PC-9 (cell line): Measurements from ENCODE around the gene LAMA2. TPM values are rescaled to one million over a fixed set of nuclear protein-coding genes. Genes with fewer than 3 reads are reported as not detected.

Experiments
- BruUV-seq: library from RNA; stranded (reverse); fragments of 400-500 nt; replicated peaks from 2 replicates; lab custom pipeline; 2021; lab: Mats Ljungman, UMichigan
- CTCF ChIA-PET: fragments of 300-600 bp; sonication (Branson Sonifier 250); formaldehyde crosslinking; loops from one replicate; lab custom pipeline; 2022; ENCODE audit warnings: antibody characterized with exemption; lab: Charles Lee
- POLR2A ChIA-PET: fragments of 300-600 bp; sonication (Branson Sonifier 250); formaldehyde crosslinking; loops from one replicate; lab custom pipeline; 2022; ENCODE audit warnings: antibody characterized with exemption; ENCODE audit not compliant: unreplicated experiment; lab: Charles Lee
- DNase-seq, 2 experiments: peaks; one replicate each; pipeline versions ENCODE4 v3.0.0 to v3.0.0-alpha.2; 2015 to 2022; ENCODE audit warnings: mixed read lengths in 1 of 2
- H2AFZ ChIP-seq: fragments of 200-600 bp; sonication (generic); 2 replicates; pipeline ENCODE4 v1.8.1; 2017; ENCODE audit warnings: antibody characterized with exemption
- H3F3A ChIP-seq: fragments of 200-600 bp; sonication (generic); 2 replicates; pipeline ENCODE4 v1.8.1; 2017; ENCODE audit warnings: antibody characterized with exemption, mild to moderate bottlenecking, low read depth; ENCODE audit not compliant: insufficient read depth
- H3K27ac ChIP-seq: fragments of 200-600 bp; sonication (generic); 2 replicates; pipeline ENCODE4 v1.6.1; 2016; ENCODE audit warnings: mixed run types
- H3K27me3 ChIP-seq: fragments of 200-600 bp; sonication (generic); 2 replicates; pipeline ENCODE4 v1.6.1; 2016; ENCODE audit warnings: low read depth, mixed run types; ENCODE audit not compliant: insufficient read depth
- H3K36me3 ChIP-seq: fragments of 200-600 bp; sonication (generic); 2 replicates; pipeline ENCODE4 v1.6.1; 2016; ENCODE audit warnings: low read depth, mixed run types
- H3K4me1 ChIP-seq: fragments of 200-600 bp; sonication (generic); replicated peaks from 2 replicates; pipeline ENCODE4 v1.6.1; 2016; ENCODE audit warnings: mixed run types; ENCODE audit not compliant: insufficient read depth
- H3K4me2 ChIP-seq: fragments of 200-600 bp; sonication (generic); 2 replicates; pipeline ENCODE4 v1.6.1; 2017; ENCODE audit warnings: mixed run types
- H3K4me3 ChIP-seq: fragments of 200-600 bp; sonication (generic); 2 replicates; pipeline ENCODE4 v1.6.1; 2016; ENCODE audit warnings: mixed run types
- H3K79me2 ChIP-seq: fragments of 200-600 bp; sonication (generic); 2 replicates; pipeline ENCODE4 v1.6.1; 2017; ENCODE audit warnings: low read depth, mixed run types
- H3K9me2 ChIP-seq: fragments of 200-600 bp; sonication (generic); 2 replicates; pipeline ENCODE4 v1.8.1; 2017; ENCODE audit warnings: mild to moderate bottlenecking; ENCODE audit not compliant: insufficient read depth
- H3K9me3 ChIP-seq: fragments of 200-600 bp; sonication (generic); 2 replicates; pipeline ENCODE4 v1.8.1; 2016; ENCODE audit warnings: low read depth; ENCODE audit not compliant: insufficient read depth
- H4K20me1 ChIP-seq: fragments of 200-600 bp; sonication (generic); 2 replicates; pipeline ENCODE4 v1.8.1; 2017; ENCODE audit not compliant: insufficient read depth
- EZH2 ChIP-seq: fragments of 200-600 bp; sonication (generic); IDR thresholded peaks from 2 replicates; pipeline ENCODE4 v1.8.0; 2017; ENCODE audit warnings: antibody characterized with exemption, low read depth
- intact Hi-C: fragments of 100-400 bp; cut with micrococcal nuclease; formaldehyde crosslinking; loops from one replicate; pipeline ENCODE4 v1.10.0; 2022; ENCODE audit not compliant: unreplicated experiment
- total RNA-seq: library from RNA; stranded (reverse); gene quantifications from 2 replicates; pipeline ENCODE4 v1.2.3, GENCODE V29; 2021
- TF ChIP-seq, protein P1 (sequence below): fragments of 200-600 bp; sonication (generic); conservative IDR thresholded peaks from 2 replicates; pipeline ENCODE4 v1.6.1; 2017; ENCODE audit warnings: mixed run types, antibody characterized with exemption, mild to moderate bottlenecking, moderate library complexity

The LAMA2 gene
- total RNA-seq, 1 experiment from 2014 or later, result 2.8 TPM

- no peak overlapping the region for H3K27ac ChIP-seq
- no TSS peak for BruUV-seq
- no peaks in the 10 kb centered on the region; the same call in 1 of the 2 replicates for H3K9me3 ChIP-seq
- H3K4me1 ChIP-seq, result peaks cover 25% of the 10 kb centered on the region
- peak in 1 of 2 experiments; percentile 57 for DNase-seq
- POLR2A ChIA-PET, result no interaction called here
- no peaks in the 10 kb centered on the region for H3K36me3 ChIP-seq
- intact Hi-C loops, result loop anchor here (1.0 to 10.0 kb wide), 6 partner anchors 76 to 924 kb away; no protein-coding TSS in a partner anchor
- peak overlapping the region; percentile 69 for H3K4me2 ChIP-seq
- CTCF ChIA-PET, result interaction anchor here (0.6 to 1.4 kb wide), 4 partner anchors 9 to 931 kb away, joined by 3 to 6 read pairs (median 4); no protein-coding TSS in a partner anchor
- no peaks in the 10 kb centered on the region for H3K9me2 ChIP-seq
- H2AFZ ChIP-seq, result peak overlapping the region; percentile 49; the same call in 1 of the 2 replicates
- H3F3A ChIP-seq, result peaks cover 9% of the 10 kb centered on the region; the same call in 1 of the 2 replicates
- no peaks in the 10 kb centered on the region for H3K27me3 ChIP-seq
- H3K79me2 ChIP-seq, result no peaks in the 10 kb centered on the region
- TF ChIP-seq, protein P1, sequence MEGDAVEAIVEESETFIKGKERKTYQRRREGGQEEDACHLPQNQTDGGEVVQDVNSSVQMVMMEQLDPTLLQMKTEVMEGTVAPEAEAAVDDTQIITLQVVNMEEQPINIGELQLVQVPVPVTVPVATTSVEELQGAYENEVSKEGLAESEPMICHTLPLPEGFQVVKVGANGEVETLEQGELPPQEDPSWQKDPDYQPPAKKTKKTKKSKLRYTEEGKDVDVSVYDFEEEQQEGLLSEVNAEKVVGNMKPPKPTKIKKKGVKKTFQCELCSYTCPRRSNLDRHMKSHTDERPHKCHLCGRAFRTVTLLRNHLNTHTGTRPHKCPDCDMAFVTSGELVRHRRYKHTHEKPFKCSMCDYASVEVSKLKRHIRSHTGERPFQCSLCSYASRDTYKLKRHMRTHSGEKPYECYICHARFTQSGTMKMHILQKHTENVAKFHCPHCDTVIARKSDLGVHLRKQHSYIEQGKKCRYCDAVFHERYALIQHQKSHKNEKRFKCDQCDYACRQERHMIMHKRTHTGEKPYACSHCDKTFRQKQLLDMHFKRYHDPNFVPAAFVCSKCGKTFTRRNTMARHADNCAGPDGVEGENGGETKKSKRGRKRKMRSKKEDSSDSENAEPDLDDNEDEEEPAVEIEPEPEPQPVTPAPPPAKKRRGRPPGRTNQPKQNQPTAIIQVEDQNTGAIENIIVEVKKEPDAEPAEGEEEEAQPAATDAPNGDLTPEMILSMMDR, result peak; percentile 96
- TF ChIP-seq EZH2, result no peak
- H4K20me1 ChIP-seq, result no peaks in the 10 kb centered on the region
- H3K4me3 ChIP-seq, result peak overlapping the region; percentile 15; the same call in 1 of the 2 replicates
Observed at GRCh38 chr6:129498950-129499842, 616.3 kb downstream of the LAMA2 start.

- no peak overlapping the region for H3K4me3 ChIP-seq
- H3K9me2 ChIP-seq, result no peaks in the 10 kb centered on the region
- no peak overlapping the region for H3K4me2 ChIP-seq
- intact Hi-C loops, result loop anchor here (1.0 to 10.0 kb wide), 6 partner anchors 75 to 925 kb away; no protein-coding TSS in a partner anchor
- DNase-seq, result no peak
- peaks cover 25% of the 10 kb centered on the region for H3K4me1 ChIP-seq
- CTCF ChIA-PET, result interaction anchor here (0.6 to 1.4 kb wide), 3 partner anchors 10 to 522 kb away, joined by 3 to 6 read pairs (median 3); no protein-coding TSS in a partner anchor
- no peak overlapping the region for H2AFZ ChIP-seq
- no peaks in the 10 kb centered on the region for H3K79me2 ChIP-seq
- H3K9me3 ChIP-seq, result no peaks in the 10 kb centered on the region
- no peaks in the 10 kb centered on the region for H3K36me3 ChIP-seq
- no peak overlapping the region for H3K27ac ChIP-seq
- TF ChIP-seq EZH2, result no peak
- TF ChIP-seq, protein P1, result no peak
- BruUV-seq, result no TSS peak
- H3F3A ChIP-seq, result peaks cover 9% of the 10 kb centered on the region; the same call in 1 of the 2 replicates
- no peaks in the 10 kb centered on the region for H4K20me1 ChIP-seq
- POLR2A ChIA-PET, result no interaction called here
- H3K27me3 ChIP-seq, result no peaks in the 10 kb centered on the region
Observed at GRCh38 chr6:129499843-129500219, 616.9 kb downstream of the LAMA2 start.

DNA sequence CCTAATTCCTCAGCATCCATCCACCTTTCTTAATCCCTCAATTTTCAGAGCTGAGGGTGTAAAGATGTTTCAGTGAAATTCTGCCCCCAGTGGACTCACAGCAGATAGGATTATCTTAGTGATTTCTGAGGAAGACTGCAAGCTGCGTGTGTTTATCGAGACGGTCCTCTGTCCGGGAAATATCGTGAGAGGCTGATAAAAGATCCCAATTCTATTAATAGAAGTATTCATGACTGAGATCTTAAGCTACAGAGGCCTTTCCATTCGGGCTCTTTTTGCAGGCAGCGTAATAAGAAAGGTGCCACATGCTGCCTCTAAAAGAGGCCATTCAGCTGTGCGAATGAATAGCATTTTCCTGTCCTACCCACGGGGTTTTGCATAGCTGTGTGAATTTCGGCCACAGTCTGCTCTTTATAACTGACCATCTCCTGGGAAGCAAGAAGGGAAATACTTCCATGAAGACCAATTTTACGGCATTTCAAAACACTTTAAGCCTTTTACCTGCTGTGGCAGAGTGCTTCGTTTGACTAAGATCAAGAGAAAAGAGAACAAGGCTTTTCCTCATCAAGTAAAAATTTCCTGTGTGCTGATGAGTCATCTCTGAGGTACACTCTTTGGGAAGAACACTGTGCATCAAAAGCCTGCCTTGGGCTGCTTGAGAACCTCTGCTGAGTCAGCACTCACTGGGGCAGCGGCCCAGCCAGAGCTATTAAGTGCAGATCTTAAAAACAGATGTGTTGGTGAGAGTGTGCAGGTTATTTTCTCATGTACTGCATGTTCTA, 618.2 kb downstream of the LAMA2 start:
- TF ChIP-seq, protein P1, result peak; percentile 49; the same call in 1 of the 2 replicates
- TF ChIP-seq EZH2, result no peak

More for the DNA sequence above, 618.2 kb downstream of the LAMA2 start:
- Histone ChIP-seq H3K27me3 (no peaks in the 10 kb centered on the region), H3K36me3 (no peaks in the 10 kb centered on the region), H3K4me2 (peak overlapping the region; percentile 46), H3K4me3 (no peak overlapping the region; the same call in 1 of the 2 replicates), H3K79me2 (no peaks in the 10 kb centered on the region), H4K20me1 (no peaks in the 10 kb centered on the region), H3K27ac (peak overlapping the region; percentile 32), H3F3A (peaks cover 9% of the 10 kb centered on the region; the same call in 1 of the 2 replicates), H3K9me2 (no peaks in the 10 kb centered on the region), H3K9me3 (no peaks in the 10 kb centered on the region), H3K4me1 (peaks cover 25% of the 10 kb centered on the region), H2AFZ (no peak overlapping the region)
- DNase-seq, result peak; percentile 57 to 93
- TSS peak; percentile 52 for BruUV-seq
- CTCF ChIA-PET, result interaction anchor here (0.6 to 1.2 kb wide), 4 partner anchors 86 to 1262 kb away, joined by 3 to 5 read pairs (median 4); no protein-coding TSS in a partner anchor
- POLR2A ChIA-PET, result interaction anchor here (0.5 to 1.0 kb wide), 3 partner anchors 11 to 490 kb away, joined by 3 to 5 read pairs (median 4); no protein-coding TSS in a partner anchor
- intact Hi-C loops, result no loop called here
